Stimulated activated CD4-positive, alpha-beta T cell treated with anti-CD3 and anti-CD28 coated beads, Interleukin-1b, Interleukin-23, amount 100 ng/mL, for 24 hours (primary cell): ENCODE results near the gene SMCO2.

Experiments
- DNase-seq, 4 experiments: peaks; one replicate each; pipeline ENCODE4 v3.0.0-alpha.2; 2020; ENCODE audit warnings: low read depth in 4 of 4, low spot score in 1 of 4

SMCO2 gene

GRCh38 chr12:27451036-27451825 is 4.7 kb downstream of the SMCO2 start:
- no peak for DNase-seq

GRCh38 chr12:27453421-27453820 is 6.9 kb downstream of the SMCO2 start:
- DNase-seq, result no peak

- DNase-seq, result no peak
Observed at GRCh38 chr12:27455589-27455988, 9.1 kb downstream of the SMCO2 start.

GRCh38 chr12:27456618-27457017 is 10.1 kb downstream of the SMCO2 start:
- DNase-seq, result no peak

- peak in 2 of 4 experiments; percentile 9 to 25 for DNase-seq
Observed at GRCh38 chr12:27460471-27460978, 14.0 kb downstream of the SMCO2 start.

- DNase-seq, result no peak
Observed at GRCh38 chr12:27462151-27462694, 15.7 kb downstream of the SMCO2 start.

- DNase-seq, result no peak
Observed at GRCh38 chr12:27462851-27463250, 16.3 kb downstream of the SMCO2 start.

GRCh38 chr12:27463511-27464219 is 17.1 kb downstream of the SMCO2 start:
- no peak for DNase-seq

- peak in 1 of 4 experiments; percentile 25 for DNase-seq
Observed at GRCh38 chr12:27464220-27464554, 17.7 kb downstream of the SMCO2 start.

GRCh38 chr12:27467641-27468040 is 21.1 kb downstream of the SMCO2 start:
- no peak for DNase-seq

GRCh38 chr12:27468241-27468640 is 21.7 kb downstream of the SMCO2 start:
- no peak for DNase-seq

GRCh38 chr12:27469176-27469736 is 22.7 kb downstream of the SMCO2 start:
- no peak for DNase-seq

GRCh38 chr12:27472604-27473003 is 26.1 kb downstream of the SMCO2 start:
- no peak for DNase-seq

GRCh38 chr12:27474344-27474743 is 27.8 kb downstream of the SMCO2 start:
- no peak for DNase-seq

GRCh38 chr12:27477049-27477448 is 30.5 kb downstream of the SMCO2 start:
- DNase-seq, result no peak

- no peak for DNase-seq
Observed at GRCh38 chr12:27478949-27479348, 32.4 kb downstream of the SMCO2 start.

GRCh38 chr12:27480016-27480415 is 33.5 kb downstream of the SMCO2 start:
- DNase-seq, result no peak

- DNase-seq, result no peak
Observed at GRCh38 chr12:27486961-27487360, 40.4 kb downstream of the SMCO2 start.

GRCh38 chr12:27488479-27488878 is 41.9 kb downstream of the SMCO2 start:
- no peak for DNase-seq

- DNase-seq, result no peak
Observed at GRCh38 chr12:27491226-27491625, 44.7 kb downstream of the SMCO2 start.

GRCh38 chr12:27493260-27493940 is 46.9 kb downstream of the SMCO2 start:
- DNase-seq, result no peak
